Activated naive CD4-positive, alpha-beta T cell treated with anti-CD3 and anti-CD28 coated beads, Interleukin-2, amount 50 U/mL, for 72 hours (primary cell): ENCODE measurements around the gene PDE6G. TPM values are rescaled to one million over a fixed set of nuclear protein-coding genes. Genes with fewer than 3 reads are reported as not detected.

Experiments used
- ATAC-seq, 2 donors: fragments of 150-1000 bp; cut with Tn5 transposase; 2 replicates each; pipeline ENCODE4 v1.10.0; 2021; ENCODE audit warnings: mild to moderate bottlenecking in 2 of 2, moderate library complexity in 2 of 2
- DNase-seq, 2 donors: peaks; one replicate each; pipeline ENCODE4 v3.0.0; 2021 to 2022; ENCODE audit warnings: low spot score in 2 of 2
- H3K27ac Mint-ChIP-seq, 2 donors: one replicate each; pipeline ENCODE4 v1.8.0; 2022; ENCODE audit warnings: mild to moderate bottlenecking in 2 of 2, mixed read lengths in 2 of 2
- H3K36me3 Mint-ChIP-seq, 2 donors: one replicate each; pipeline ENCODE4 v1.8.0; 2022; ENCODE audit warnings: mixed read lengths in 2 of 2
- H3K9me3 Mint-ChIP-seq, 2 donors: one replicate each; pipeline ENCODE4 v1.8.0; 2022; ENCODE audit warnings: mixed read lengths in 2 of 2
- total RNA-seq, 2 donors: library from RNA; stranded (reverse); gene quantifications; one replicate each; pipeline ENCODE4 v1.2.3, GENCODE V29; 2022

PDE6G gene
- 1 to 10 TPM; 5.8 to 8.1 TPM for total RNA-seq

- H3K36me3 Mint-ChIP-seq = peaks cover 0 to 5% of the 10 kb centered on the region in 2 donors
- ATAC-seq (no peak), DNase-seq (no peak)
- no peak within 1 kb of the TSS for H3K27ac Mint-ChIP-seq
- H3K9me3 Mint-ChIP-seq = no peaks in the 10 kb centered on the region
Measured at GRCh38 chr17:81656118-81656743, at the start of gene PDE6G. Gene PDE6G, minus strand, starts transcription at chr17:81656542. Its CDS starts 3,237 bp downstream, at chr17:81653305.

- Mint-ChIP-seq H3K9me3 (no peaks in the 10 kb centered on the region), H3K27ac (no peak overlapping the region), H3K36me3 (peaks cover 36 to 43% of the 10 kb centered on the region in 2 donors)
- ATAC-seq = no peak
- DNase-seq = no peak
Measured at GRCh38 chr17:81705518-81706231, 49.3 kb upstream of the PDE6G start.

- Mint-ChIP-seq H3K36me3 (peaks cover 36 to 44% of the 10 kb centered on the region in 2 donors), H3K27ac (peak overlapping the region; percentile 90 to 99), H3K9me3 (no peaks in the 10 kb centered on the region)
- peak in 1 of 2 donors; percentile 14 for ATAC-seq
- no peak for DNase-seq
Measured at GRCh38 chr17:81703747-81704654, 47.7 kb upstream of the PDE6G start.

- peak; percentile 91 to 92 for ATAC-seq
- DNase-seq = peak; percentile 87 to 89
- Mint-ChIP-seq H3K9me3 (no peaks in the 10 kb centered on the region), H3K27ac (peak within 1 kb of the TSS; percentile 99 to 100), H3K36me3 (peaks cover 36 to 49% of the 10 kb centered on the region in 2 donors)
Measured at GRCh38 chr17:81702934-81703746, 46.8 kb upstream of the PDE6G start, which contains the start of gene MRPL12. Gene MRPL12, plus strand, starts transcription at chr17:81703367. Its CDS starts 135 bp downstream, at chr17:81703502.

GRCh38 chr17:81701288-81702071 lies 45.1 kb upstream of the PDE6G start:
- DNase-seq = no peak
- Mint-ChIP-seq H3K27ac (peak overlapping the region; percentile 99 to 100), H3K36me3 (peaks cover 35 to 52% of the 10 kb centered on the region in 2 donors), H3K9me3 (no peaks in the 10 kb centered on the region)
- ATAC-seq = no peak

- DNase-seq = no peak
- Mint-ChIP-seq H3K36me3 (peaks cover 27 to 44% of the 10 kb centered on the region in 2 donors), H3K27ac (peak overlapping the region; percentile 16 to 77), H3K9me3 (no peaks in the 10 kb centered on the region)
- ATAC-seq = no peak
Measured at GRCh38 chr17:81700353-81701287, 44.3 kb upstream of the PDE6G start.

GRCh38 chr17:81697261-81698044 lies 41.1 kb upstream of the PDE6G start:
- Mint-ChIP-seq H3K36me3 (peaks cover 8 to 27% of the 10 kb centered on the region in 2 donors), H3K27ac (no peak overlapping the region), H3K9me3 (no peaks in the 10 kb centered on the region)
- no peak for DNase-seq
- ATAC-seq = no peak

- peaks cover 4 to 17% of the 10 kb centered on the region in 2 donors for H3K36me3 Mint-ChIP-seq
- no peaks in the 10 kb centered on the region for H3K9me3 Mint-ChIP-seq
- H3K27ac Mint-ChIP-seq = no peak overlapping the region
- peak in 1 of 2 donors; percentile 17 for ATAC-seq
- DNase-seq = no peak
Measured at GRCh38 chr17:81696218-81696941, 40.0 kb upstream of the PDE6G start.

- no peak overlapping the region for H3K27ac Mint-ChIP-seq
- no peak for DNase-seq
- peak; percentile 5 to 9 for ATAC-seq
- H3K9me3 Mint-ChIP-seq = no peaks in the 10 kb centered on the region
- peaks cover 4 to 13% of the 10 kb centered on the region in 2 donors for H3K36me3 Mint-ChIP-seq
Measured at GRCh38 chr17:81695801-81696200, 39.5 kb upstream of the PDE6G start.

- Mint-ChIP-seq H3K27ac (no peak overlapping the region), H3K9me3 (no peaks in the 10 kb centered on the region), H3K36me3 (peaks cover 4 to 10% of the 10 kb centered on the region in 2 donors)
- ATAC-seq (peak in 1 of 2 donors; percentile 5), DNase-seq (no peak)
Measured at GRCh38 chr17:81695211-81695610, 38.9 kb upstream of the PDE6G start.

GRCh38 chr17:81694810-81695209 lies 38.5 kb upstream of the PDE6G start:
- no peak for DNase-seq
- Mint-ChIP-seq H3K9me3 (no peaks in the 10 kb centered on the region), H3K36me3 (peaks cover 4 to 14% of the 10 kb centered on the region in 2 donors)

GRCh38 chr17:81693509-81694210 lies 37.3 kb upstream of the PDE6G start:
- Mint-ChIP-seq H3K27ac (no peak overlapping the region), H3K9me3 (no peaks in the 10 kb centered on the region), H3K36me3 (peaks cover 13 to 14% of the 10 kb centered on the region in 2 donors)
- peak in 1 of 2 donors; percentile 17 for ATAC-seq
- DNase-seq = no peak

More at GRCh38 chr17:81694810-81695209, 38.5 kb upstream of the PDE6G start:
- H3K27ac Mint-ChIP-seq = no peak overlapping the region
- ATAC-seq = no peak

- ATAC-seq = no peak
- peaks cover 10 to 11% of the 10 kb centered on the region in 2 donors for H3K36me3 Mint-ChIP-seq
- no peak overlapping the region for H3K27ac Mint-ChIP-seq
- H3K9me3 Mint-ChIP-seq = no peaks in the 10 kb centered on the region
- DNase-seq = no peak
Measured at GRCh38 chr17:81691608-81692007, 35.3 kb upstream of the PDE6G start.
